Endodermal cell (in vitro differentiated cells): ENCODE measurements around the gene CILP. TPM values are rescaled to one million over a fixed set of nuclear protein-coding genes. Genes with fewer than 3 reads are reported as not detected.

Source experiments
- DNase-seq: peaks from one replicate; pipeline ENCODE4 v3.0.0-alpha.2; 2017
- H3K27ac ChIP-seq: 2 replicates; pipeline ENCODE4 v1.5.1; 2013; ENCODE audit warnings: mild to moderate bottlenecking, low read depth, low read length, moderate library complexity
- H3K27me3 ChIP-seq: 2 replicates; pipeline ENCODE4 v1.6.1; 2013; ENCODE audit warnings: mild to moderate bottlenecking, low read length, moderate library complexity; ENCODE audit not compliant: insufficient read depth, control insufficient read depth, poor library complexity, severe bottlenecking
- H3K36me3 ChIP-seq: 2 replicates; pipeline ENCODE4 v1.7.0; 2013; ENCODE audit warnings: mild to moderate bottlenecking, low read length, moderate library complexity; ENCODE audit not compliant: control insufficient read depth, insufficient read depth
- H3K4me1 ChIP-seq: one replicate; pipeline ENCODE4 v1.7.0; 2013; ENCODE audit warnings: low read length; ENCODE audit not compliant: control insufficient read depth, insufficient read depth
- H3K4me3 ChIP-seq: 2 replicates; pipeline ENCODE4 v1.5.1; 2013; ENCODE audit warnings: mild to moderate bottlenecking, low read length, moderate library complexity
- H3K9ac ChIP-seq: 2 replicates; pipeline ENCODE4 v1.6.1; 2013; ENCODE audit warnings: mild to moderate bottlenecking, low read length, moderate library complexity; ENCODE audit not compliant: poor library complexity, severe bottlenecking; ENCODE audit errors: extremely low read depth
- H3K9me3 ChIP-seq: 2 replicates; pipeline ENCODE4 v1.6.1; 2013; ENCODE audit warnings: mild to moderate bottlenecking, low read length, moderate library complexity; ENCODE audit not compliant: control insufficient read depth
- H3K27ac Mint-ChIP-seq: 2 replicates; pipeline ENCODE4 v1.8.0; 2020; ENCODE audit warnings: mixed read lengths
- H3K27me3 Mint-ChIP-seq: 2 replicates; pipeline ENCODE4 v1.8.0; 2021; ENCODE audit warnings: mild to moderate bottlenecking, mixed read lengths; ENCODE audit not compliant: insufficient read depth
- H3K36me3 Mint-ChIP-seq: 2 replicates; pipeline ENCODE4 v1.8.0; 2020; ENCODE audit warnings: low read depth, mixed read lengths
- H3K4me1 Mint-ChIP-seq: 2 replicates; pipeline ENCODE4 v1.8.0; 2020; ENCODE audit warnings: mixed read lengths
- H3K4me3 Mint-ChIP-seq: 2 replicates; pipeline ENCODE4 v1.8.0; 2020; ENCODE audit warnings: mild to moderate bottlenecking, moderate library complexity, mixed read lengths
- H3K9me3 Mint-ChIP-seq: 2 replicates; pipeline ENCODE4 v1.8.0; 2020; ENCODE audit warnings: mild to moderate bottlenecking, mixed read lengths
- CTCF ChIP-seq: fragments of 200-600 bp; sonication (generic); conservative IDR thresholded peaks from 2 replicates; pipeline ENCODE4 v1.5.0; 2021; ENCODE audit warnings: antibody characterized with exemption, mild to moderate bottlenecking
- WGBS, 2 experiments: methylation state at CpG; one replicate each; pipeline versions ENCODE4 v1.1.5 to v1.1.7; 2013; ENCODE audit warnings: missing lambda C conversion rate in 2 of 2, mixed read lengths in 1 of 2; ENCODE audit not compliant: insufficient coverage in 1 of 2, insufficient read length in 1 of 2; 5-methylcytosine and 5-hydroxymethylcytosine counted together
- total RNA-seq, 2 donors: library from RNA; stranded (reverse); fragmentation: NEBNext Ultra II Directional in 1 of 2; extraction: Animal tissue kit (Norgen Biotek cat#: 25700) in 1 of 2; gene quantifications; 2 replicates in 1 of 2; 3 replicates in 1 of 2; pipeline ENCODE4 v1.2.1, GENCODE V29; 2021

The CILP gene
- total RNA-seq, 2 donors from 2014 or later: 0.07 TPM; not detected in 1

GRCh38 chr15:65201918-65202317 lies 9.4 kb downstream of the CILP start:
- no peak overlapping the region for H3K9ac ChIP-seq
- Mint-ChIP-seq H3K4me1 (peaks cover 1% of the 10 kb centered on the region), H3K4me3 (no peak overlapping the region), H3K27me3 (peaks cover 27% of the 10 kb centered on the region), H3K36me3 (no peaks in the 10 kb centered on the region), H3K9me3 (no peaks in the 10 kb centered on the region), H3K27ac (no peak overlapping the region)
- no peak overlapping the region for H3K27ac ChIP-seq
- no peaks in the 10 kb centered on the region for H3K9me3 ChIP-seq
- no peaks in the 10 kb centered on the region for H3K36me3 ChIP-seq
- peaks cover 6% of the 10 kb centered on the region for H3K27me3 ChIP-seq
- TF ChIP-seq CTCF: no peak
- H3K4me1 ChIP-seq: no peaks in the 10 kb centered on the region
- 87% methylated on average over 1 of the region's 1 CpG; no CpG with 5 or more reads in 1 of the 2 experiments for WGBS, 2 experiments
- DNase-seq: no peak
- no peak overlapping the region for H3K4me3 ChIP-seq

GRCh38 chr15:65198571-65198970 lies 12.7 kb downstream of the CILP start:
- Histone ChIP-seq H3K9me3 (no peaks in the 10 kb centered on the region), H3K36me3 (no peaks in the 10 kb centered on the region), H3K27me3 (peaks cover 6% of the 10 kb centered on the region), H3K4me3 (no peak overlapping the region), H3K27ac (no peak overlapping the region), H3K9ac (no peak overlapping the region), H3K4me1 (no peaks in the 10 kb centered on the region)
- TF ChIP-seq CTCF: no peak
- no peaks in the 10 kb centered on the region for H3K9me3 Mint-ChIP-seq
- peaks cover 8% of the 10 kb centered on the region for H3K4me1 Mint-ChIP-seq
- peak; percentile 16 for DNase-seq
- no peak overlapping the region for H3K27ac Mint-ChIP-seq
- H3K27me3 Mint-ChIP-seq: peaks cover 11% of the 10 kb centered on the region
- no peaks in the 10 kb centered on the region for H3K36me3 Mint-ChIP-seq
- no peak overlapping the region for H3K4me3 Mint-ChIP-seq
- WGBS, 2 experiments: 95 to 98% methylated on average over 12 of the region's 12 CpGs

GRCh38 chr15:65197337-65197645 lies 14.0 kb downstream of the CILP start:
- Histone ChIP-seq H3K36me3 (no peaks in the 10 kb centered on the region), H3K27me3 (peaks cover 6% of the 10 kb centered on the region), H3K9ac (no peak overlapping the region), H3K9me3 (no peaks in the 10 kb centered on the region), H3K27ac (no peak overlapping the region), H3K4me3 (no peak overlapping the region), H3K4me1 (no peaks in the 10 kb centered on the region)
- no peaks in the 10 kb centered on the region for H3K9me3 Mint-ChIP-seq
- peak; percentile 13 for DNase-seq
- WGBS, 2 experiments: 95 to 99% methylated on average over 8 of the region's 8 CpGs
- H3K27me3 Mint-ChIP-seq: peaks cover 9% of the 10 kb centered on the region
- TF ChIP-seq CTCF: no peak
- peaks cover 10% of the 10 kb centered on the region for H3K4me1 Mint-ChIP-seq
- H3K36me3 Mint-ChIP-seq: no peaks in the 10 kb centered on the region
- no peak overlapping the region for H3K4me3 Mint-ChIP-seq
- H3K27ac Mint-ChIP-seq: no peak overlapping the region
